Middle frontal gyrus (tissue), 1 donor: ENCODE results near the gene PPP1CA.
A peak's percentile ranks its signal among the peaks of the same experiment; 100 is the strongest.

Experiments
- DNase-seq: peaks from one replicate; pipeline ENCODE4 v3.0.0-alpha.2; 2015; ENCODE audit warnings: low spot score; ENCODE audit errors: extremely low spot score

The PPP1CA gene

GRCh38 chr11:67418476-67419281 is 17.0 kb upstream of the PPP1CA start:
- no peak for DNase-seq

- DNase-seq, result no peak
Measured at GRCh38 chr11:67417425-67417824, 15.8 kb upstream of the PPP1CA start.

DNA sequence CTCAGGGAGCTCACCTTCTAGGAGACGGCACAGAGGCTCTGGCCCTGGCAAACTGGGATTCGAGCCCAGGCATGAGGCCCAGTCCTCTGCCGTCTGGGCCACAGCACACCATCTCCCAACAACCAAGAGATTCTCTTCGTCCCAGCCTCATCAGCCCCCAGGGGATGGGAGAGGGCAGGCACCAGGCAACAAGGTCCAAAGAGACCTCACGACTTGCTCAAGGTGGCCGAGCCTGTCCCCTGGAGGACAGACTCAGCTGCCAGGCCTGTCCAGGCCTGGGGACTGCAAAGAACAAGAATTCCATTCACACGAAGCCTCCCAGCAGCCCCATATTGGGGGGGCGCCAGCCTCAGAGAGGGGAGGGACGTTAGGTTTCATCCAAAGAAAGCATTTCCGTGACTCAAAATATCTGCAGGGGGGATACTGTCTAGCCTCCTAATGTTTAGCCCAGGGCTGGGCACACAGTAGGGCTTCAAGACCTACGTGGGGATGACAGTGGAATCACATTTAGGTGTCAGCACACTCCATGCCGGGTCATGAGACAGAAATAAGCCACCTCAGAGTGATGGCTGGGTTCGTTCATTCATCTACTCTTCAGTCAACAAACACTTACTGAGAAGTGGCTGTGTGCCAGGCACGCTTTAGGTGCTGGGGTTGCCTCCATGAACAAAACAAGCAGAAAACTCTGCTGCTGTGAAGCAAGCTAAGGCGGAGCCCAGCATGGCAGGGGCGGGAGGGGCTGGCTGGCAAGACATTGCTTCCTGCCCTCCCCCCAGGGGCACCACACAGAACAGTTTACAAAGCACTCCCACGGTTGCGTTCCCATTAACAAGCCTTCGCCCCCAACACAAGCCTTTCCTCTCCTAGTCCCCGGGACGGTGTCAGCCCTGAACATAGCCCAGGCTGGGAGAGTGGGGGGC is 15.0 kb upstream of the PPP1CA start:
- DNase-seq, result no peak

DNA sequence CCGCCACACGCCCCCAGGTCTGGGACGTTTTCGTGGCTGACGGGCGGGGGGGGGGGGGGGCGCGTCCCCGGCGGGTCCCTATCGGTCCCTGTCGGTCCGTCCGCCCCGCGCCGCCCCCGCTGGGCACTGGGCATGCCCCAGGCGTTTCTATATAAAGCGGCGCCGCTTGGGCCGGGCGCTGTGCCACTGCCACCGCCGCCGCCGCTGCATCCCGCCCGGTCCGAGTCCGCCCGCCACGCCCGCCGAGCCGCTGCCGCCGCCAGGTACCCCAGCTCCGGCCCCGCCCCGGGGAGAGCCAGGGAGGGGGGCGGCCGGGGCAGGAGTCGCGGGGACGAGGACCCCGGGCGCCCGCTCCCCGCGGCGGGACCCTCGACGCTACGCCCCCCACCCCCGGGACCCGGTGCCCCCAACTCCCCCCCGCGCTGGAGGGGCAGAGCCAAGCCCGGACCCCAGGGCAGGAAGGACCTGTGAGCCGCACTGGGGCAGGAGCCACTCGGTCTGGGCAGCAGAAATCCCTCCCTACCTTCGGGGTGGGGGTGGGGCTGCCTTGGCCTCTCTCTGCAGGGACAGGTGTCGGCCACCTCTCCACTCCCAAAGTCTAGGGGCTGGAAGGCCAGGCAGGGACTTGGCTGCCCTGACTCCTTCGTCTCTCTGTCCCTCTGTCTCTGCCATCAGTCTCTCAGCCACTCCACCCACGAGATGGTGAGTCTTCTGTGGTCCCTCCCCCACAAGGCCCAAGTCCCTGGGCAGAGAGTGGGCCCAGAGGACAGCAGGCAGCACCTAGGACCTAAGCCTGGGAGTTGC is 14.0 kb upstream of the PPP1CA start, which contains the start of gene CARNS1:
Gene CARNS1 (plus strand): TSS at position 178 of the 804 bp plus-strand sequence. CDS start 522 bp downstream, at position 700.
- no peak for DNase-seq

DNA sequence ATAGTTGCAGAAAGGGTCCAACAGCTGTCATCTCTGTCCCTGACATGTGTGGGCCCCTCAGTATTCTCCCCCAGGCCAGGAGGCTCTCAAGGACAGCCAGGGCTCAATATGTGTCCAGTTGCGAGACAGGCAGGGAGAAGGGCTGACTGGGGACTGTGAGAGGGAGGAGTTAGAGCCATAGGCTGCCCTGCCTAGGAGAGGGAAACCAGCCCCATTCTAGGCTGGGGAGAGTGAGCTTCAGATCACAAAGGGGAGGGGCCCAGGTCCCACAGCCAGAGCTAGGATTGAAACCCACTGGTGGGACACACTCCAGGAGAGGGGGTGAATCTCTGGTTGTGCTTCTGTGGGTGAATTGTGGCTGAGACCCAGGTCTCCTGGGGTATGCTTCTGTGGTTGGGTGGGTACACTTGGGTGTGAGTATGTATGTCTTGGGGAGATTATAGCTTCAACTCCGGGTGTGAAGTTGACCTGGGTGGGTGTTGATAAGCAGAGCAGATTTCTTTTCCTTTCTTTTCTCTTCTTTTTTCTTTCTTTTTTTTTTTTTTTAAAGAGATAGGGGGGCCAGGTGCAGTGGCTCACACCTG is 11.7 kb upstream of the PPP1CA start:
- no peak for DNase-seq

GRCh38 chr11:67412495-67413179 is 11.0 kb upstream of the PPP1CA start:
- no peak for DNase-seq

DNA sequence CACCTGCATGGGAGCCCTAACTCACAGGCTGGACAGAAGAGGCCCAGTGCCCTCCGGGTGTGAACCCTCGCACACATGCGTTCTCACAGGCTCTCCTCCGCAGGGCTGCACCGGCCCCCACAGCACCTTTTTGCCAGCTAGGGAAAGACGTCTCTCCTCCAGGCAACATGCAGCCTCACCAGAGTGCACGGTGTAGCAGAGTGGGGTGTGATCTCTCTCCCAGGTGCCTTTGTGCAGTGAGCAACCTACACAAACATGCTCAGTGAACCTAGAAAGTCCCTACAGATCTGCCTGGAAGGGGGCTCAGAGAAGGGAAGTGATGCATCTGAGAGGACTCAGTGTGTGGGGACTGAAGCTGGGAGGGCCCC is 10.1 kb upstream of the PPP1CA start:
- DNase-seq, result no peak

DNA sequence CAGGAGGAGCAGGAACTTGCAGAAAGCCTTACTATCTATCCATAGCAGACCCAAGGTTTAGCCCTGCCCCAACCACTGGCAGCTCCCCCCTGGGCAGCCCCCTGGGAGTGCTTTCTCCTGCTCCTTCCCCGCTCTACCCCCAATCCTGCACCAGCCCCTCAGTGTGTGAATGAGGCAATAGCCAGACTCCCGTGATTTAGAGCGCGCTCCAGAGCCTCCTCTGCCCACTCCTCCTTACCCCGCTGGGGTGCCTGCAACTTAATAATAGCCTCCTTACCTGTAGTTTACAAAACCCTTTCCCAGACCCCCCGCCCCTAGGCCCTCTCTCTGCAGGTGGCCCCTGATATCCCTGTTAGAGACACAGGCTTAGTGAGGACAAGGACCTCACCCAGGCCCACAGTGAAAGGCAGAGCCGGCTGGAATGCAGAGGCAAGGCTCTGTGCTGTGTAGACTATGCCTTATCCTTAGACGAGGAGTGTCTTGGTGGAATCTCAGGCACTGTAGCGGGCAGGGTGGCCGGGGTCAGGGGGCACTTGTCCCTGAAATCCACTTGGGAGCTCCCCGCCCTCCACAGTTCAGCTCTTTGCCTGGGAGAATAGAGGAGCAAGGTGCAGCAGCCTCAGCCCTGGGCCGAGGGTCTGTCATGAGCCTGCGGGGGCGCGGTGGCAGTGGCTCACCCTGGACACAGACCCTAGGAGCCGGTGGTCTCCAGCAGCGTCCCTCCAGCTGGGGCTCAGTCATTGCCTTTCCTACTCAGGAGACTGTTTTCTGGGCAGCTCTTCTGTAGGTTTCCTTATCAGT is 9.5 kb upstream of the PPP1CA start:
- DNase-seq, result no peak

DNA sequence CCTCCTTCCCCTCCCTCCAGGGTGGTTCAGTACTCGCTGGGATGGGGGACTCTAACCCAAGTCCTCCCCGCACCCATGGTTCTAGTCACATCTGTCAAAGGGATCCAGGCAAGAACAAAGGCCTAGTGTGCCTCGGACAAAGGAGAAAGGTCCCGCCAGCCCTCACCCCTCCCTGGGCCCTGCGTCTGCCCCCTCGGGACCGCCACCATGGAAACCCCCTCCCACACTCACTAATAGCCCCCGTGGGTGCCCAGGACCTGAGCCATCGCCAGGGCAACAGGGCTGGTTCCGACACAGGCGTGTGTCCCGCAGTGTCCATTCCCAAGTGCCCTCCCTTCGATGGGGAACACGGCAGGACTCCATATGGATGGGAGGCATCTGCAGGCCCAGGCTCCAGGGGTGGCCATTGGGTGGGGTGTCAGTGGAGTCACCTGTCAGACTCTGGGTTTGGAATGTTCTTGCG is 8.7 kb upstream of the PPP1CA start:
- DNase-seq, result peak; percentile 71

DNA sequence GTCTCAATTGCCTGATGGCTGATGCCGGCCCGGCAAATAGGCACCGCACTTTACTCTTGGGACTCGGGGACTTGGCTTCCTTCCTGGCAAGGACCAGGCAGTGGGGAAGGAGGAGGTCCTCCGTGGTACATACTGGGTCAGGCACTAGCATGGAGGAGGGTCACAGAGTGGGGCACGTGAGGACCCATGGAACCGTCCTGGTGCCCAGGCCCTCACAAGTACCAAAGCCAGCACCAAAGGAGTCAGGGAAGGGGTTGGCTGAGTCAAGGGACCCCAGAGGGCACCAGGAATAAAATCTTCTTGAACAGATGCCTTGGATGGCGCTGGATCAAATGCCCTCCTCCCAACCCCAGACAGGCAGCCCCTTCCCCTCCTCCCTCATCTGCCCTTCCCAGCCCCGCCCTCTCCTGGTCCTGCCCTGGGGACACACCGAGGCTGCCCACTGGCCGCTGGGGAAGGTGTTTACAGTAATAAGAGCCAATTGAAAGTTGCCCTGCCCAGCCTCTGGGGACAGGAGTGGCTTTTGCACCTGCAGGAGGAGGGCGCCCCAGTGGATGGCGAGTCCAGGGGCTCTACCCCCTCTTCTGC is 8.2 kb upstream of the PPP1CA start:
- no peak for DNase-seq

DNA sequence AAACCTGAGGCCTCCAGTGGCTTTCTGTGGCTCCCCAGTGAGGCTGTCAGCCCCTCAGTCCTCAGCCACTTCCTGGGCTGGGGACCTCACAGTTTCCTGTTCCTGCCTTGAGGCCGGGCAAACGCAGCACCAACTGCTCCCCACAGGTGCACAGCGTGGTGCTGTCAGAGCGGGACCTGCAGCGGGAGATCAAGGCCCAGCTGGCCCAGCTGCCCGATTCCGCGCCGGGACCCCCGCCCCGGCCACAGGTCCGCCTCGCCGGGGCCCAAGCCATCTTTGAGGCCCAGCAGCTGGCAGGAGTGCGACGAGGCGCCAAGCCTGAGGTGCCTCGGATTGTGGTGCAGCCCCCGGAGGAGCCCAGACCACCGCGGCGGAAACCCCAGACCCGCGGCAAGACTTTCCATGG is 7.6 kb upstream of the PPP1CA start:
- DNase-seq, result no peak

DNA sequence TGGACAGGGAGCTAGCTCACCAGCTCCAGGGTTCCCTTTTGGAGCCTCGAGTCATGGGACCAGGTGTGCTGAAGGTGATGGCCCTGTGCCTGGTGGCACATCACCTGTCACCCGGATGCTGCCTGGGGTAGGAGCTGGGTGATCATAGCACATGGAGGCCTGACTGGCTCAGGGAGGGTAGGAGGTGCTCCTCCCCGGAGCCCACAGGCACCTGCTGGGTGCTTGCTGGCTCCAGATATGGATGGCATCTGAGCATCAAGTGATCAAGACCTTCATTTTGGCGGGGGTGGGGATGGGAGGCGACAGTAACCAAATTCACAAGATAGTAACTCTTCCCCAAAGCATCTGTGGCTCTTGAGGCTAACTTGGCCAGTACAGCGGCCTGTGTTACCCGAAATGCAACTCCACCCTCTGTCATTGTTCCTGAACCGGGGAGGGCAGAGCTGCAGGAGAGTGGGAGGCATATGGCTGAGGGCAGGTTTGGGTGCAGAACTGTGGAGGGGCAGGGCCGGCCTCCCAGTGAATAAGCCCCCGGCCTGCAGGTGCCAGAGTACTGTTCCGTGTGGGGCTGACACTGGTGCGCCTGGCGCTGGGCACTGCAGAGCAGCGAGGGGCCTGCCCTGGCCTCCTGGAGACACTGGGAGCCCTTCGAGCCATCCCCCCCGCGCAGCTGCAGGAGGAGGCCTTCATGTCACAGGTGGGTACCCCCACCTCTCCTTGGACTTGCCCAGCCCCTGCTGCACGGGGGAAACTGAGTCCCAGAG is 7.0 kb upstream of the PPP1CA start:
- DNase-seq, result no peak

- no peak for DNase-seq
Measured at GRCh38 chr11:67407688-67408163, 6.1 kb upstream of the PPP1CA start.

DNA sequence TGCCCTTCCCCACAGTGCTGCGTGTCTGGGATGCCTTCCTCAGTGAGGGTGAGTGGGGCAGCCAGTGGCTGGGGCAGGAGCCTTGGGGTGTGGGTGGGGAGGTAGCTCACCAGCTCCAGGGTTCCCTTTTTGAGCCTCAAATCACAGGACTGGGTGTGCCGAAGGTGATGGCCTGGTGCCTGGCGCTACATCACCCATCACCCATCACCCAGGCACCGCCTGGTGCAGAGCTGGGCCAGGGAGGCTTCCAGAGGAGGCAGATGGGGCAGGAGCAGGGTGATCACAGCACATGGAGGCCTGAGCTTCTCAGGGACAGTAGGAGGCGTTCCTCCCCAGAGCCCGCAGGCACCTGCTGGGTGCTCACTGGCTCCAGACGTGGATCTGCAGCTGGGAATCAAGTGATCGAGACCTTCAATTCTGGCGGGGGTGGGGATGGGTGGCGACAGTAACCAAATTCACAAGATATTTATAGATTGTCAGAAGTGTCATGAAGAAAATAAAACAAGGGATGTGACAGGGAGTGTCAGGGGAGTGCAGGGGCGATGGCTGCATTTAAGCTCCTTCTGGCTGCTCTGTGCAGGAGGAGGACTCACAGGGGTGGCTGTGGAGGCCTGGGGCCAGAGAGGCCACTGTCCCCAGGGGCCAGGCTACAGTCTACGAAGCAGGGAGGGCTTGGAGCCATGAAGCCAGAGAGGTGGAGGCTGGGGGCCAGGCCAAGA is 5.5 kb upstream of the PPP1CA start:
- peak; percentile 48 for DNase-seq

DNA sequence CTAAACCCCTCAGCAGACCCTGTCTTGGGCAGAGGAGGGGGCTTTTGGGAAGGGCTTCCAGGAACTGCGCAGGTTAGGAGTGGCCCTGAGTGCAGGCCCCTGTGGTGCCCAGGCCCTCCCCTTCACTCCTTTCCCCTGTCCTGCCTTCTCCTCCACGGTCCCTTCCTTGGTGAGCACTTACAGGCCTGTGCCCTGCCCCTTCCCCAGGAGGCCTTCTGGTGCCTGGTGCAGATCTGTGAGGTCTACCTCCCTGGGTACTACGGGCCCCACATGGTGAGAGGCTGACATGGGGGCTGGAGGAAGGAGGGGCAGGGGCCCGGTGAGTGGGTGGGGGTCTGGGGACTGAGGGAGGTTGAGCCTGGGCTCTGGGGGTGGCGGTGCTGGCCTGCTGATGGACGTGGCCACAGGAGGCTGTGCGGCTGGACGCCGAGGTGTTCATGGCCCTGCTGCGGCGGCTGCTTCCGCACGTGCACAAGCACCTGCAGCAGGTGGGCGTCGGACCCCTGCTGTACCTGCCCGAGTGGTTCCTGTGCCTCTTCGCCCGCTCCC is 4.8 kb upstream of the PPP1CA start:
- no peak for DNase-seq

DNA sequence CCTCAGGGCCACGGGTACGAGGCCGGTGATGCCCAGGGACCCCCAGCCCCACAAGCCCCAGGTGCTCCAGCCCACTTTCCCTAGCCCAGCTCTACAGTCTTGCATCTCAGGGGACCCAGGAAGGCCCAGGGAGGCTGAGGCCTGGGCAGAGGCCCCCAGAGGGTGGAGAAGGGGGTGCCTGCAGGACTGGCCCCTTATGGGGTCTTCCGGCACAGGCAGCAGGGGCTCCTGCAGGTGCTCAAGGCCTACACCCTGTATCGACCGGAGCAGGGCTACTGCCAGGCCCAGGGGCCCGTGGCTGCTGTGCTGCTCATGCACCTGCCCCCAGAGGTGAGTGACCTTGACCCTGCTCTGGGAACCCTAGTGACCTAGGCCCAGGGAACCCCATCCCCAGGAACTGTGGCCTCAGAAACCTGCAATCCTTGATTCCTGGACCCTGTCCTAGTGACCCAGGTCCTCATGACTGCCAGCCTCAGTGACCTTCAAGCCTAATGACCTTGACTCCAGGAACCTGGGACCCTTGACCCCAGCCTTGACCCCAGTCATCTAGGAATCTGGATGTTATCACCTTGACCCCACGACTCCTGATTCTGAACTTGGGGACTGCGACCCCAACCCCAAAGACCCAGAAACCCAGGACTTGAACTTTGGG is 4.2 kb upstream of the PPP1CA start:
- DNase-seq, result no peak

GRCh38 chr11:67405196-67405567 is 3.5 kb upstream of the PPP1CA start:
- no peak for DNase-seq
